Measurements from ENCODE around the gene AGPS. TPM values are rescaled to one million over a fixed set of nuclear protein-coding genes. Genes with fewer than 3 reads are reported as not detected.

AGPS gene
- total RNA-seq, 2 experiments from 2014 or later = 2.1 to 9.6 TPM

DNA sequence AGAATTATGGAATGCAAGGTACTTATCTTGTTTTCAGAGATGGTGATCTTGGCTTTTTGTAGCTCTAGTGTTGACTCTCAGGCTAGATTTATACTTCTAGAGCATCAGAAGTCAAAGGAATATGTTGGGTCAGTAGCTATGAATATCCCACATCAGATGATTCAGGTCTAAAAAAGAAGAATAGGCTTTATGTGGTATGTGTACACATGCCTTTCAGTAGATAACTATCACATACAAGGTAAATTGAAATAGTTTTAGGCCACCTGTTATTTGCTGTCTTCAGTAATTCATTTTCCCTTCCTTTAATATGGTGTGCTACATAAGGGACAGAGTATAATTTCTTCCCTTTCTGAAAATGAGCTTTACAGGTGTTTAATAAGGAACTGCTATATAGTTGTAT is 142.4 kb downstream of the AGPS start:
- no peaks in the 10 kb centered on the region for H3K4me1 ChIP-seq (ENCODE audit: insufficient read depth, low read length, poor library complexity, severe bottlenecking)
- H2AFZ ChIP-seq (ENCODE audit: low read length) = no peak overlapping the region
- H3K9me2 ChIP-seq (ENCODE audit: insufficient read depth, low read length) = no peaks in the 10 kb centered on the region
- POLR2A ChIA-PET = interaction anchor here (0.6 to 1.6 kb wide), 4 partner anchors 9 to 31 kb away, joined by 3 to 4 read pairs (median 4); no protein-coding TSS in a partner anchor
- H3K27ac ChIP-seq (ENCODE audit: low read depth, low read length, poor library complexity, severe bottlenecking) = no peak overlapping the region
- no TSS peak for BruUV-seq (replicated peaks)
- DNase-seq (ENCODE audit: low spot score) = no peak
- TF ChIP-seq, protein P1, sequence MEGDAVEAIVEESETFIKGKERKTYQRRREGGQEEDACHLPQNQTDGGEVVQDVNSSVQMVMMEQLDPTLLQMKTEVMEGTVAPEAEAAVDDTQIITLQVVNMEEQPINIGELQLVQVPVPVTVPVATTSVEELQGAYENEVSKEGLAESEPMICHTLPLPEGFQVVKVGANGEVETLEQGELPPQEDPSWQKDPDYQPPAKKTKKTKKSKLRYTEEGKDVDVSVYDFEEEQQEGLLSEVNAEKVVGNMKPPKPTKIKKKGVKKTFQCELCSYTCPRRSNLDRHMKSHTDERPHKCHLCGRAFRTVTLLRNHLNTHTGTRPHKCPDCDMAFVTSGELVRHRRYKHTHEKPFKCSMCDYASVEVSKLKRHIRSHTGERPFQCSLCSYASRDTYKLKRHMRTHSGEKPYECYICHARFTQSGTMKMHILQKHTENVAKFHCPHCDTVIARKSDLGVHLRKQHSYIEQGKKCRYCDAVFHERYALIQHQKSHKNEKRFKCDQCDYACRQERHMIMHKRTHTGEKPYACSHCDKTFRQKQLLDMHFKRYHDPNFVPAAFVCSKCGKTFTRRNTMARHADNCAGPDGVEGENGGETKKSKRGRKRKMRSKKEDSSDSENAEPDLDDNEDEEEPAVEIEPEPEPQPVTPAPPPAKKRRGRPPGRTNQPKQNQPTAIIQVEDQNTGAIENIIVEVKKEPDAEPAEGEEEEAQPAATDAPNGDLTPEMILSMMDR (conservative IDR thresholded peaks at IDR 0.05; ENCODE audit: low read length) = no peak
- no peak for TF ChIP-seq EZH2phosphoT487 (IDR thresholded peaks at IDR 0.05; ENCODE audit: borderline replicate concordance, low read depth, low read length)
- intact Hi-C loops (cut with micrococcal nuclease; ENCODE audit: unreplicated experiment) = no loop called here
- no peaks in the 10 kb centered on the region for H3K36me3 ChIP-seq (ENCODE audit: insufficient read depth, low read length)
- no peak overlapping the region for H3K4me3 ChIP-seq (ENCODE audit: low read depth, low read length, poor library complexity, severe bottlenecking)
- no peaks in the 10 kb centered on the region for H3K9me3 ChIP-seq (ENCODE audit: low read length)
- no peak overlapping the region for H3K4me2 ChIP-seq (ENCODE audit: low read length)
- CTCF ChIA-PET (ENCODE audit: unreplicated experiment) = no interaction called here
- H3K79me2 ChIP-seq (ENCODE audit: insufficient read depth, low read depth, low read length) = no peaks in the 10 kb centered on the region
- no peaks in the 10 kb centered on the region for H4K20me1 ChIP-seq (ENCODE audit: insufficient read depth, low read length)

DNA sequence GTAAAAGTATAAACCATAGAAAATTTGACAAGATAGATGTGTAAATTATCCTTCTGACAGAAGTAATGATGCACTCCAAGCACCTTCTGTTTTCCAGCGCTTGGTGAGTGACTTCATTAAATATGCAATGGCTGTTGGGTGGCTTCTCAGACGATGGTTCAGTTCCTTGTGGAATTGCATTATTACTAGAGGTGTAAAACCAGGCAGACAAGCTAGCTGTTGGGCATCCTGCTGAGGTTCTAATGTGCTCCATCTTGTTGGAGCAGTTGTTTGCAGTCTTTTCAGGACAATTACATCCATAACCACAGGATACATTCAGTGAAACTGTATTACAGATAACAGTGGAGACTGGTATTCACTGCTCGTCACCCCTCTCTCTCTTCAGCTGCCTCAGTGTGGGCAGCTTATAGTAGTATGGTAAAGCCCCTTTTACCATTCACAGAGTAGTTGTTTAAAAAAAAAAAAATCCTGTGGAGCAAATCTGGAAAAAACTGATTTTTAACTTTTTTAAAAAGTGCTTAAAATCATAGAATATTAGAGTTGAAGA is 143.5 kb downstream of the AGPS start:
- Histone ChIP-seq H3K27ac (ENCODE audit: low read depth, low read length, poor library complexity, severe bottlenecking) (no peak overlapping the region), H2AFZ (ENCODE audit: low read length) (no peak overlapping the region), H3K36me3 (ENCODE audit: insufficient read depth, low read length) (no peaks in the 10 kb centered on the region), H3K4me1 (ENCODE audit: insufficient read depth, low read length, poor library complexity, severe bottlenecking) (no peaks in the 10 kb centered on the region), H3K9me2 (ENCODE audit: insufficient read depth, low read length) (no peaks in the 10 kb centered on the region), H3K4me3 (ENCODE audit: low read depth, low read length, poor library complexity, severe bottlenecking) (no peak overlapping the region), H3K9me3 (ENCODE audit: low read length) (no peaks in the 10 kb centered on the region), H4K20me1 (ENCODE audit: insufficient read depth, low read length) (no peaks in the 10 kb centered on the region), H3K79me2 (ENCODE audit: insufficient read depth, low read depth, low read length) (no peaks in the 10 kb centered on the region), H3K4me2 (ENCODE audit: low read length) (no peak overlapping the region)
- ChIA-PET CTCF (ENCODE audit: unreplicated experiment) (no interaction called here), POLR2A (interaction anchor here (0.7 to 1.6 kb wide), 3 partner anchors 10 to 44 kb away, joined by 3 to 4 read pairs (median 3); no protein-coding TSS in a partner anchor)
- no TSS peak for BruUV-seq (replicated peaks)
- DNase-seq (ENCODE audit: low spot score) = no peak
- TF ChIP-seq, protein P1 (conservative IDR thresholded peaks at IDR 0.05; ENCODE audit: low read length) = no peak
- no peak for TF ChIP-seq EZH2phosphoT487 (IDR thresholded peaks at IDR 0.05; ENCODE audit: borderline replicate concordance, low read depth, low read length)
- intact Hi-C loops (cut with micrococcal nuclease; ENCODE audit: unreplicated experiment) = no loop called here

DNA sequence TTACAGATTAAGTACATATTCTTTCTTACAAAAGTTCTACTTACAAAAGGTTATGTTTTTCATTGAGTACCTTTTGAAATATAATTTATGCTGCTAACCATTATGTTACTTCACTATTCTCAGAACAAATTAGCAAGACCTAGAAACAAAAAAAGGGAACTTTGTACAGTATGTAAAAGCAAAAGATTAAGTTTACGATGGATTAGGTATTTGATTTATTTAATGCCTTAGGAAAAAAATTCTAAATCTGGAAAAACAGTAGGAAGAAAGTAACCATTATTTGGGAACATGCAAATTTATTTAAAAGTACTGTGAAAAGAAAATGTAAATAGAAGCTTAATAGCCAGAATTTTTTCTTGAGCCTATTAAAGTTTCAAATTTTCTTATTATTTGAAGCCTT is 144.6 kb downstream of the AGPS start:
- Histone ChIP-seq H3K4me2 (ENCODE audit: low read length) (no peak overlapping the region), H4K20me1 (ENCODE audit: insufficient read depth, low read length) (no peaks in the 10 kb centered on the region), H3K9me3 (ENCODE audit: low read length) (no peaks in the 10 kb centered on the region), H3K79me2 (ENCODE audit: insufficient read depth, low read depth, low read length) (no peaks in the 10 kb centered on the region), H3K4me1 (ENCODE audit: insufficient read depth, low read length, poor library complexity, severe bottlenecking) (no peaks in the 10 kb centered on the region), H3K4me3 (ENCODE audit: low read depth, low read length, poor library complexity, severe bottlenecking) (no peak overlapping the region), H3K36me3 (ENCODE audit: insufficient read depth, low read length) (no peaks in the 10 kb centered on the region), H3K9me2 (ENCODE audit: insufficient read depth, low read length) (no peaks in the 10 kb centered on the region), H2AFZ (ENCODE audit: low read length) (no peak overlapping the region), H3K27ac (ENCODE audit: low read depth, low read length, poor library complexity, severe bottlenecking) (no peak overlapping the region)
- BruUV-seq (replicated peaks) = no TSS peak
- DNase-seq (ENCODE audit: low spot score) = no peak
- intact Hi-C loops (cut with micrococcal nuclease; ENCODE audit: unreplicated experiment) = no loop called here
- ChIA-PET POLR2A (interaction anchor here (1.2 kb wide), 1 partner anchor 46 kb away, joined by 3 read pairs; no protein-coding TSS in a partner anchor), CTCF (ENCODE audit: unreplicated experiment) (no interaction called here)
- TF ChIP-seq, protein P1 (conservative IDR thresholded peaks at IDR 0.05; ENCODE audit: low read length) = no peak
- TF ChIP-seq EZH2phosphoT487 (IDR thresholded peaks at IDR 0.05; ENCODE audit: borderline replicate concordance, low read depth, low read length) = no peak
